Fibroblast of the aortic adventitia (primary cell): ENCODE data around the gene WNT9B. TPM values are rescaled to one million over a fixed set of nuclear protein-coding genes. Genes with fewer than 3 reads are reported as not detected.

Source experiments
- DNase-seq: peaks from one replicate; pipeline ENCODE4 v3.0.0-alpha.2; 2010; ENCODE audit warnings: low read depth
- H3K4me3 ChIP-seq: 2 replicates; pipeline ENCODE4 v1.5.1; 2011; ENCODE audit warnings: low read depth, mild to moderate bottlenecking, control low read depth, low read length, moderate library complexity
- CTCF ChIP-seq: IDR thresholded peaks from 2 replicates; pipeline ENCODE4 v1.5.1; 2011; ENCODE audit warnings: mild to moderate bottlenecking, low read length, control low read depth, inconsistent platforms; ENCODE audit not compliant: insufficient read depth
- total RNA-seq: library from RNA; depleted of rRNA; stranded (reverse); fragments of >200 nt; gene quantifications from 2 replicates; pipeline ENCODE4 v1.2.3, GENCODE V29; 2012; ENCODE audit warnings: low replicate concordance

WNT9B gene
- total RNA-seq, 1 donor, result 0.09 TPM

GRCh38 chr17:46885415-46886309 lies 34.3 kb downstream of the WNT9B start:
- no peak for TF ChIP-seq CTCF
- no peak for DNase-seq
- no peak overlapping the region for H3K4me3 ChIP-seq

- no peak for DNase-seq
- no peak for TF ChIP-seq CTCF
- H3K4me3 ChIP-seq, result no peak overlapping the region
These were observed 34.9 kb downstream of the WNT9B start for GRCh38 chr17:46886310-46886663.

GRCh38 chr17:46887717-46888116 lies 36.3 kb downstream of the WNT9B start:
- no peak for DNase-seq
- no peak for TF ChIP-seq CTCF
- H3K4me3 ChIP-seq, result no peak overlapping the region

- no peak for DNase-seq
- H3K4me3 ChIP-seq, result no peak overlapping the region
- no peak for TF ChIP-seq CTCF
These were observed 37.3 kb downstream of the WNT9B start for GRCh38 chr17:46888727-46889126.

- H3K4me3 ChIP-seq, result no peak overlapping the region
- TF ChIP-seq CTCF, result no peak
- DNase-seq, result no peak
These were observed 38.1 kb downstream of the WNT9B start for GRCh38 chr17:46889519-46889918.

- no peak overlapping the region for H3K4me3 ChIP-seq
- no peak for TF ChIP-seq CTCF
- no peak for DNase-seq
These were observed 38.7 kb downstream of the WNT9B start for GRCh38 chr17:46889992-46890564.

- no peak overlapping the region for H3K4me3 ChIP-seq
- DNase-seq, result no peak
- no peak for TF ChIP-seq CTCF
These were observed 39.3 kb downstream of the WNT9B start for GRCh38 chr17:46890638-46891037.
